ENCODE measurements around the gene ZBTB7B. TPM values are rescaled to one million over a fixed set of nuclear protein-coding genes. Genes with fewer than 3 reads are reported as not detected.

ZBTB7B gene
- total and polyA plus RNA-seq, 9 of the 15 experiments (the other 6 are each of a cell fraction or from before 2014, with no cell fraction given) = 0.04 to 46.5 (median 15.2) TPM

- FAIRE-seq = peak; percentile 74
- no peaks in the 10 kb centered on the region for H3K9me1 ChIP-seq (ENCODE audit: control insufficient read depth, insufficient read depth, low read length)
- H3K79me2 ChIP-seq (ENCODE audit: control insufficient read depth, insufficient read depth, low read length) = peaks cover 12% of the 10 kb centered on the region
- ATAC-seq = peak; percentile 65
- H3K9ac ChIP-seq (ENCODE audit: insufficient read depth in 1 of 2, low read depth in 2 of 2, low read length in 2 of 2) = peak overlapping the region; percentile 62 to 85; a peak in 3 of 4 replicates
- peaks cover 22% of the 10 kb centered on the region; the same call in 2 of the 3 replicates for H3K36me3 ChIP-seq (ENCODE audit: control insufficient read depth, insufficient read depth, low read length)
- intact Hi-C loops (cut with micrococcal nuclease) = loop anchor here (2.0 kb wide), 1 partner anchor 40 kb away; no protein-coding TSS in a partner anchor
- CTCF ChIA-PET (ENCODE audit: low intra/inter-chr PET ratio) = interaction anchor here (1.0 to 2.4 kb wide), 3 partner anchors 40 to 62 kb away, joined by 3 to 11 read pairs (median 4); no protein-coding TSS in a partner anchor
- peaks cover 31 to 48% of the 10 kb centered on the region in 2 experiments for H3K4me1 ChIP-seq (replicated peaks in 1 of 2; ENCODE audit: control insufficient read depth in 2 of 2, insufficient read depth in 2 of 2, low read length in 2 of 2)
- in situ Hi-C loops (cut with MboI) = loop anchor here (5.0 kb wide), 1 partner anchor 107 kb away; the partner anchor contains the start of gene EFNA4
- POLR2A ChIA-PET = interaction anchor here (0.5 to 4.8 kb wide), 19 partner anchors 9 to 445 kb away, joined by 3 to 20 read pairs (median 4); partner anchors contain the start of genes CKS1B, FLAD1, LENEP and PMVK
- no peaks in the 10 kb centered on the region for H3K9me3 ChIP-seq (replicated peaks; ENCODE audit: control insufficient read depth, insufficient read depth, low read depth, low read length)
- H3K27ac ChIP-seq (ENCODE audit: extremely low read depth, low read depth, low read length) = peak overlapping the region; percentile 63; the same call in 1 of the 3 replicates
- H2AFZ ChIP-seq (ENCODE audit: low read depth, low read length) = peak overlapping the region; percentile 91
- no peaks in the 10 kb centered on the region for H3K27me3 ChIP-seq (ENCODE audit: control insufficient read depth in 2 of 2, insufficient read depth in 2 of 2, low read length in 2 of 2)
- DNase-seq (ENCODE audit: extremely low read depth in 1 of 4, low spot score in 3 of 4) = peak; percentile 67 to 75 (median 71)
- peak overlapping the region; percentile 90 for H3K4me2 ChIP-seq (ENCODE audit: insufficient read depth, low read length)
- BruUV-seq (replicated peaks) = no TSS peak
- peak overlapping the region; percentile 50 for H3K4me3 ChIP-seq
- 1% methylated on average over 4 of the region's 4 CpGs for WGBS (ENCODE audit: insufficient coverage, low coverage, missing lambda C conversion rate)
- no peaks in the 10 kb centered on the region for H4K20me1 ChIP-seq (replicated peaks; ENCODE audit: control insufficient read depth, insufficient read depth, low read length)
- TF ChIP-seq NR2C1 (IDR thresholded peaks at IDR 0.05) = peak; percentile 62
- TF ChIP-seq NR2C1 (tag; IDR thresholded peaks at IDR 0.05) = peak; percentile 69
- TF ChIP-seq BACH1 (tag; IDR thresholded peaks at IDR 0.05) = 0 out of 2 replicates have a peak, but pooled peaks have one; percentile 24
- TF ChIP-seq ZNF232 (CRISPR knock-in tag; IDR thresholded peaks at IDR 0.05) = no peak
- TF ChIP-seq ARID3B (CRISPR knock-in tag; IDR thresholded peaks at IDR 0.05; ENCODE audit: borderline replicate concordance) = no peak
- TF ChIP-seq ZNF76 (CRISPR knock-in tag; IDR thresholded peaks at IDR 0.05; ENCODE audit: borderline replicate concordance) = no peak
- 0 out of 2 replicates have a peak, but pooled peaks have one; percentile 20 for TF ChIP-seq LCOR (CRISPR knock-in tag; IDR thresholded peaks at IDR 0.05)
- TF ChIP-seq ARID1B (IDR thresholded peaks at IDR 0.05) = peak; percentile 8; the same call in 1 of the 2 replicates
- TF ChIP-seq E4F1 (CRISPR knock-in tag; IDR thresholded peaks at IDR 0.05; ENCODE audit: borderline replicate concordance) = no peak
- TF ChIP-seq PTRF (tag; IDR thresholded peaks at IDR 0.05) = no peak
- TF ChIP-seq CEBPG (CRISPR knock-in tag; IDR thresholded peaks at IDR 0.05) = no peak
- no peak for TF ChIP-seq CEBPG (tag; conservative IDR thresholded peaks at IDR 0.05 in 1 of 2, IDR thresholded peaks at IDR 0.05 in 1 of 2)
- no peak for TF ChIP-seq PHTF2 (CRISPR knock-in tag; IDR thresholded peaks at IDR 0.05)
- TF ChIP-seq EGR1 (conservative IDR thresholded peaks at IDR 0.05) = peak; percentile 52; the same call in 1 of the 2 replicates
- peak; percentile 95 for TF ChIP-seq RFX1 (IDR thresholded peaks at IDR 0.05)
- no peak for TF ChIP-seq ZFP91 (CRISPR knock-in tag; IDR thresholded peaks at IDR 0.05)
Measured at GRCh38 chr1:154955039-154955717, 47.4 kb upstream of the ZBTB7B start.

All from K562 (cell line).